C1 segment of cervical spinal cord (tissue), 14 donors: ENCODE results near the gene WFDC10B.
"Not testable (repeated sequence)": the region's sequence is repeated elsewhere in the genome, so short reads cannot be mapped to it uniquely, and the experiment has no call there.

Experiments
- DNase-seq, 14 donors: peaks; one replicate each; lab custom pipeline; 2025; lab: John Stamatoyannopoulos, UW

WFDC10B gene

DNA sequence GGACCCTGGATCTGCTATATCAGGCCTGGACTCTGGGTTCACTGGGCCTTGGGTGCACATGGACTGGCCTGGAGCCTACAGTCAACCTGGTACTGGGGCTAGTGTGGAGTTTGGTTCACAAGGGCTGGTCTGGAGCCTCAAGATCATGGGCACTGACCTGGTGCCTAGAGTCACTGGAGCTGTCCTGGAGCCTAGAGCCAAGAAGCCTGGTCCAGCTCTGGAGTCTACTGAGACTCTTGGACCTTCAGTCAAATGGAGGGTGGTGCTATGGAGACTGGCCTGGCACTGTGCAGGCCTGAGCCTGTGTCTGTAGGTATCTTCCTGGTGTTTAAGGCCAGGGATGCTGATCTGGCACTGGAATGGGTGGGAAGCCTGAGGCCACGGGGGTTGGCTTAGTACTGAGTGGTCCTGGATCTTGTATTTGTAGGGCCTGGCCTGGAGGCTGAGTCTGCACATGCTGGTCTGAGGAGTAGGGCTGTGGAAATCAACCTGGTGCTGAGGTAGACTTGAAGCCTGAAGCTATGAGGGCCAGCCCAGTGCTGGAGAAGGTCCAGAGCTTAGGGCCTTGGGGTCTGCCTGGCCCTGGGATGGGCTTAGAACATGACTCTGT, 57.3 kb downstream of the WFDC10B start:
- no peak for DNase-seq

DNA sequence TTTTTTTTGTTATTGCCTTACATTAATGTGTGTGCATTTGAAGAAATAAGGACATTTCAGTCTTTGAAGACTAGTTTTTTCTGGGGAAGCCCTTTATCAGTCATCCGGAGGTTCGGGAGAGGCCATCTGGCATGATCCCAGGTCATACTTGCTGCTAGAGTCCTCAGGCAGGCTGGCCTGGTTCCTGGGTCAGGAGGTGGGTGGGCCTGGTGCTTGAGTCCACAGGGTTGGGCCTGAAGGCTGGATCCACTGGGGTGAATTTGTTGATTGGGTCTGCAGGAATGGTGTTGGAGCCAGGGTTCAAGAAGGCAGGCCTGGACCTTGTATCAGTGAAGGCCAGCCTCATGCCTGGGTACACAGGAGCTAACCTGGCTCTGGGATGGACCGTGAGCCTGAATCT, 57.9 kb downstream of the WFDC10B start:
- no peak for DNase-seq

DNA sequence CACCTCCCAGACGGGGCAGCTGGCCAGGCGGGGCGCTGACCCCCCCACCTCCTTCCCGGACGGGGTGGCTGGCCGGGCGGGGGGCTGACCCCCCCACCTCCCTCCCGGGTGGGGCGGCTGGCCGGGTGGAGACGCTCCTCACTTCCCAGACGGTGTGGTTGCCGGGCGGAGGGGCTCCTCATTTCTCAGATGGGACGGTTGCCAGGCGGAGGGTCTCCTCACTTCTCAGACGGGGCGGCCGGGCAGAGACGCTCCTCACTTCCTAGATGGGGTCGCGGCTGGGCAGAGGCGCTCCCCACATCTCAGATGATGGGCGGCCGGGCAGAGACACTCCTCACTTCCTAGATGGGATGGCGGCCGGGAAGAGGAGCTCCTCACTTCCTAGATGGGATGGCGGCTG, 59.0 kb downstream of the WFDC10B start:
- DNase-seq: not testable (repeated sequence)

DNA sequence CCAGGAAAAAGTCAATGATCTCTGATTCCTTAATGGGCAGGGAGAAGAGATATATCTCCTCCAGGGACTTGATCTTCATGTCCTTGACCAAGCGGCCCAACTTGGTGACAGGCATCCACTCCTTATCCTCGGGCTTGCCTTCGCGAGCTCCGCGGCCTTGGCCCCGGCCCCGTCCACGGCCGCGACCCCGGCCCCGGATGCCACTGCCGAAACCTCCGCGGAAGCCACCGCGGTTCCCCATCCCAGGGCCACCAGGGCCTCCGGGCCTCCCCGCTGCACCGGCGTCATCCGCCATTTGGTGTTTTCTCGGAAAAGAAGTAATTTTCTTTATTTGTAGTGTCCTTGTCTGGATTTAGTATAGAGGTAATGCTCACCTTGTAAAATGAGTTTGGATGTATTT, 63.7 kb downstream of the WFDC10B start:
- DNase-seq: not testable (repeated sequence)

DNA sequence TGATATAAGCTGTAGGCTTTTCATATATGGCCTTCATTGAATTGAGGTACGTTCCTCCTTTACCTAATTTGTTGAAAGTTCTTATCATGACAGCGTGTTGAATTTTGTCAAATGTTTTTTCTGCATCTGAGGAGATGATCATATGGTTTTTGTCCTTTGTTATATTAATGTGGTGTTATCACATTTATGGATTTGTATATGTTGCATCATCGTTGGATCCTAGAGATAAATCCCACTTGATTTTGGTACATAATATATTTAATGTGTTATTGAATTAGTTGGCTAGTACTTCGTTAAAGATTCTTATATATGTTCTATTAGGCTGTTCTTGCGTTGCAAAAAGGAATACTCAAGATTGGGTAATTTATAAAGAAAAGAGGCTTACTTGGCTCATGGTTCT, 65.1 kb downstream of the WFDC10B start:
- no peak for DNase-seq

DNA sequence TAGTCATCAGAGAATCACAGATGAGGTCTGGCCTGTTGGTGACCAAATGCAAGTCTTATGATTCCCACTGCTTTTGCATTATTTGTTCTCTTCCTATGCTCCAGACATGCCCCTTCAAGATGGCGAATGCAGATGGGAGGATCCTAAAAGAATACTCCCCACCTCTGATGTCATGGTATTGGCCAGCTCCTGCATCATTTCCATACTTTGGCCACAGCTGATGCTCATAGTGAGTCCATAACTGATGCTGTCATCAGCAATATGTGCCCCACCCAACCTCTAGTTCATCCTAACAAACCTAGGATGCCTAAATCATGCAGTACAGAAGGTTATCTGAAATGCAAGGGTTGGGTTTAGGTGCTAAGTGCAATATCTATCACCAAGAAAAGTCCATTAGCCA, 68.3 kb downstream of the WFDC10B start:
- DNase-seq: no peak
